Measurements from ENCODE around the gene GPR17.

GPR17 gene

DNA sequence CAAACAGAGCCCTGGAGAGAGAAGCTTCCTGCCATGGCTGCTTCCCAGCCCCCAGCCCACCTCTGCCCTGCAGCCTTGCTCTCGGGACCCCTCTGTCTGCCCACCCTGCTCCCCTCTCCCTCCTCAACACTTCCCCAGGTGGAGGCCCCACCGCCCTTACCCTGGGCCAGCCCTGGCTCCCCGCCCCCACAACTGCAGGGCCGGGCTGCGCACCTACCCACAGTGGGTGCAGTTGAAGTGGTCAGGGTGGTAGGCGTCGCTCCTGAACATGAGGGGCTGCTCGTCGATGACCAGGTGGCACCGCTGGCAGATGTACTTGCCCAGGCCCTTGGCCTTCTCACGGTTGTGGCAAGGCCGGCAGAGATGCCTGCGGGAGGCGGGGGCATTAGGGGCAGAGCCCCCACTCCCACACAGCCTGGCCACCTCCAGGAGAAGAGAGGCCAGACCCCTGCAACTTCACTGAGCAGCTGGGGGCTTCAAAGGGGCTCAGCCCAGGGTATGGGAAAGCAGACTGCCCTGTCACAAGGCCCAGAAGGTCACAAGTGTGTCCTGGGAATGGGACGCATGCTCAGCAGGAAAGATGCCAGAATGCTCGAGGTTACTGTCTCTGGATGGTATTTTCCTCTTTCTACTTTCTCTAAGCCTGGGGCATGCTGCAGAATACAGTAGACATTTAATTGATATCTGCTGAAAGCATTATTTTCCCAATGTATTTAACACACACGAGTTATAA, 3.1 kb upstream of the GPR17 start:
- Histone ChIP-seq H3K36me3 (ENCODE audit: control insufficient read depth, insufficient read depth, low read length) (peaks cover 7% of the 10 kb centered on the region), H3K9ac (ENCODE audit: low read length) (no peak overlapping the region), H3K27me3 (ENCODE audit: control insufficient read depth, insufficient read depth, low read length) (no peaks in the 10 kb centered on the region), H3K4me1 (ENCODE audit: control insufficient read depth, insufficient read depth, low read length) (peaks cover 17% of the 10 kb centered on the region), H3K27ac (ENCODE audit: low read depth, low read length) (peak overlapping the region; percentile 74), H3K4me3 (ENCODE audit: low read length) (no peak overlapping the region)

DNA sequence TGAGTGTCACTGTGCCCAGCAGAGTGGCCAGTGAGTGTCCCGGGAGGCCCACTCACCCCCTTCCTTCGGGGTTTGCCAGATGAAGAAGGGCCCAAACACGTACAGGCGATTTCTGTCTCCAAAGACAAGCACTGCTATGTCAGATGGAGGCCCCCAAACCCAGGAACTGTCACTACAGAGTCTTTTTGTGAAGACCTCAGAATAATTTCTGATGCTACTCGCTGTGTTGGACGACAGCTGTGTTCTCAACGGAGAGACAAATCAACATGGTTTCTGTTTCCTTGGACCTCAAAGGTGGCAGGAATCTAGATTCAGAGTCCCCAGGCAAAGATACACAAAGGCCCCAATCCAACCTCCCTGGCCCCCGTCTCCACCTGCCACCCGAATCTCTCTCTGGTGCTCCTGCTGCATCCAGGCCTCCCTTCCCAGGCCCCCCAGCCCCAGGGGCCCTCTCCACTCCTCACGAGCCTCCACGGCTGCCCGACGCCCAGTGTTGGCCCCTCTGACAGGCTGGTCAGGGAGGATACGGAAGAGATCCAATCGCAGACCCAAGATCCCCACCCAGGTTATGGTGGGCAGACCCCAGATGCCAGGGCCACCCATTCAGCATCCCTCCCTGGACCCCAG, 2.4 kb upstream of the GPR17 start:
- H3K4me1 ChIP-seq (ENCODE audit: control insufficient read depth, insufficient read depth, low read length): peaks cover 21% of the 10 kb centered on the region
- H3K27me3 ChIP-seq (ENCODE audit: control insufficient read depth, insufficient read depth, low read length): no peaks in the 10 kb centered on the region
- H3K36me3 ChIP-seq (ENCODE audit: control insufficient read depth, insufficient read depth, low read length): peaks cover 7% of the 10 kb centered on the region
- no peak overlapping the region for H3K9ac ChIP-seq (ENCODE audit: low read length)
- H3K27ac ChIP-seq (ENCODE audit: low read depth, low read length): peak overlapping the region; percentile 74
- H3K4me3 ChIP-seq (ENCODE audit: low read length): no peak overlapping the region

- Histone ChIP-seq H3K27me3 (ENCODE audit: control insufficient read depth, insufficient read depth, low read length) (no peaks in the 10 kb centered on the region), H3K27ac (ENCODE audit: low read depth, low read length) (peak overlapping the region; percentile 84), H3K4me1 (ENCODE audit: control insufficient read depth, insufficient read depth, low read length) (peaks cover 25% of the 10 kb centered on the region), H3K4me3 (ENCODE audit: low read length) (no peak overlapping the region), H3K36me3 (ENCODE audit: control insufficient read depth, insufficient read depth, low read length) (peaks cover 7% of the 10 kb centered on the region), H3K9ac (ENCODE audit: low read length) (no peak overlapping the region)
Measured at GRCh38 chr2:127644066-127645025, 1.6 kb upstream of the GPR17 start.

DNA sequence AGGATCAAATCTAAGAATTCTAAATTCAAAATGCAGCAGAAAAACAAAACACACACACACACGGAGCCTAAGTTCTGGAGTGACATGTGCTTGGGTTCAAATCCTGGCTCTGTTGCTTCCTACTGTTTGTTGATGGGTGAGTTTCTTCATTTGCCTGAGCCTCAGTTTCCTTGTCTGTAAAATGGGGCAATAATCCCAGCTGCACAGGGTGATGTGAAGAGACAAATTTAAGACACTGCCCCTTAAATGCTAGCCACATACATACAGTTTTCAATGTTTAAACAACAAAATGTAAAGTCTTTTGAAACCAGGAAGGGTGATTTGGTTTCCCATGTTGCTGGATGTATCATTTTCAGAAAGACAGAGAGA, 943 bp upstream of the GPR17 start:
- peaks cover 6% of the 10 kb centered on the region for H3K36me3 ChIP-seq (ENCODE audit: control insufficient read depth, insufficient read depth, low read length)
- H3K4me1 ChIP-seq (ENCODE audit: control insufficient read depth, insufficient read depth, low read length): peaks cover 32% of the 10 kb centered on the region
- H3K27ac ChIP-seq (ENCODE audit: low read depth, low read length): peak overlapping the region; percentile 84

DNA sequence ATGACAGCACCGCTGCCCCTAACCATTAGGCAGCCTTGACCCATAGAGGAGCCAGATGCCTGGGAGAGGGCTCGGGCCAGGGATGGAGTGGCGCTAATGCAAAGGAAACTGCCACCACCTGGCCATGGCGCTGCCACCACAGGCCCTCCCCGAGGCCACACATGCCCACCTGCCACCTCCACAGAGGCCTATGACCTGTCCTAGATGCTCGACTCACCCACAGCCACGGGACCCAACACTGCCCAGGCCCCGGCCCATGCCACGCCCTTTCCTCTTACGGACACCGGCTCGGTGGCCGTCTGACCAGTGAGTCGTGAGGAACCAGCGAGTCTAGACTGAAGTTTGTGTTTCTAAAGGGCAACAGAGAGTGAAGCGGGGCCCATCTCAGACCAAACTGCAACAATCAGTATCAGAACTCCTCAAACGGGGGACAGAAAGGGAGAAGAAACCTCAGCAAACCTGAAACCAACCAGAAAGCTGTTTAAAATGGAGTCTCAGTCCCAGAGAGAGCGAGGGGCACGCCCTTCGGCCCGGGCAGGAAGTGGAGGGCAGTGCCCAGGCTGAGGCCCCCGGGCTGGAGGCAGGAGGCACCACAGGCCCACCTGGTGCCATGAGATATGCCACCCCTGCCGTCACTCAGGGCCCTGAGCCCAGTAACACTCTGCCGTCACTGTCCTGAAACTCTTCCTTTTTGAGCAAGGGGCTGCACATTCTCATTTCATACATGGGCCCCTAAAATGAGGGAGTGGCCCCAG, 711 bp downstream of the GPR17 start:
- no peaks in the 10 kb centered on the region for H3K27me3 ChIP-seq (ENCODE audit: control insufficient read depth, insufficient read depth, low read length)
- peaks cover 7% of the 10 kb centered on the region for H3K36me3 ChIP-seq (ENCODE audit: control insufficient read depth, insufficient read depth, low read length)
- H3K27ac ChIP-seq (ENCODE audit: low read depth, low read length): peak overlapping the region; percentile 84
- no peak overlapping the region for H3K4me3 ChIP-seq (ENCODE audit: low read length)
- H3K4me1 ChIP-seq (ENCODE audit: control insufficient read depth, insufficient read depth, low read length): peaks cover 48% of the 10 kb centered on the region
- H3K9ac ChIP-seq (ENCODE audit: low read length): no peak overlapping the region

More for the DNA sequence above, 943 bp upstream of the GPR17 start:
- no peak overlapping the region for H3K9ac ChIP-seq (ENCODE audit: low read length)
- H3K4me3 ChIP-seq (ENCODE audit: low read length): no peak overlapping the region
- H3K27me3 ChIP-seq (ENCODE audit: control insufficient read depth, insufficient read depth, low read length): no peaks in the 10 kb centered on the region

- peaks cover 55% of the 10 kb centered on the region for H3K4me1 ChIP-seq (ENCODE audit: control insufficient read depth, insufficient read depth, low read length)
- H3K9ac ChIP-seq (ENCODE audit: low read length): no peak overlapping the region
- H3K27me3 ChIP-seq (ENCODE audit: control insufficient read depth, insufficient read depth, low read length): no peaks in the 10 kb centered on the region
- H3K27ac ChIP-seq (ENCODE audit: low read depth, low read length): peak overlapping the region; percentile 84
- H3K4me3 ChIP-seq (ENCODE audit: low read length): no peak overlapping the region
- H3K36me3 ChIP-seq (ENCODE audit: control insufficient read depth, insufficient read depth, low read length): peaks cover 6% of the 10 kb centered on the region
Measured at GRCh38 chr2:127647242-127648190, 1.6 kb downstream of the GPR17 start.

- H3K36me3 ChIP-seq (ENCODE audit: control insufficient read depth, insufficient read depth, low read length): peaks cover 4% of the 10 kb centered on the region
- no peak overlapping the region for H3K4me3 ChIP-seq (ENCODE audit: low read length)
- H3K27ac ChIP-seq (ENCODE audit: low read depth, low read length): peak overlapping the region; percentile 84
- H3K9ac ChIP-seq (ENCODE audit: low read length): no peak overlapping the region
- peaks cover 63% of the 10 kb centered on the region for H3K4me1 ChIP-seq (ENCODE audit: control insufficient read depth, insufficient read depth, low read length)
- no peaks in the 10 kb centered on the region for H3K27me3 ChIP-seq (ENCODE audit: control insufficient read depth, insufficient read depth, low read length)
Measured at GRCh38 chr2:127648321-127648720, 2.4 kb downstream of the GPR17 start.

DNA sequence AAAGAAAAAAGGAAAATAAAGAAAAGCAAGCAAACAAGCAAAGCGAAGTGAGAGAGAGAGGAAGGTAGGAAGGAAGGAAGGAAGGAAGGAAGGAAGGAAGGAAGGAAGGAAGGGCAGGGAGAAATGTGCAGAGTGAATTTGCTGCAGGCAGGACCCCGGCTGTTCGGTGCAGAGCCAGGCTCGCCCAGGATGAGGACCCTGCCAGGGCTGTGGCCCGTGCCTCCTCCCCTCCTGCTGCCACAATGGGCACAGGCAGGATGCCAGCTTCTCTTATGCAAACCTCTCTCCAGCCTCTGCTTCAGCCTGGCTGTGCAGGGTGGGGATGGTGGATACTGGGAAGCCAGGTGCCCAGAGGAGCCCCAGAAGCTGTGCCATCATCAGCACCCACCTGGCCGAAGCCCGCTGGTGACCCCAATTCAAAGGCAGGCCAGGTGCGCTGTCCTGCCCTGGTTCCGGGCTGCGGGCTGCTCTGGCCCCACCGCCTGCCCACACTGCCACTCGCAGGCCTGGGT, 3.2 kb downstream of the GPR17 start:
- no peaks in the 10 kb centered on the region for H3K27me3 ChIP-seq (ENCODE audit: control insufficient read depth, insufficient read depth, low read length)
- H3K36me3 ChIP-seq (ENCODE audit: control insufficient read depth, insufficient read depth, low read length): peaks cover 4% of the 10 kb centered on the region
- no peak overlapping the region for H3K4me3 ChIP-seq (ENCODE audit: low read length)
- peaks cover 69% of the 10 kb centered on the region for H3K4me1 ChIP-seq (ENCODE audit: control insufficient read depth, insufficient read depth, low read length)
- peak overlapping the region; percentile 99 for H3K27ac ChIP-seq (ENCODE audit: low read depth, low read length)
- no peak overlapping the region for H3K9ac ChIP-seq (ENCODE audit: low read length)

DNA sequence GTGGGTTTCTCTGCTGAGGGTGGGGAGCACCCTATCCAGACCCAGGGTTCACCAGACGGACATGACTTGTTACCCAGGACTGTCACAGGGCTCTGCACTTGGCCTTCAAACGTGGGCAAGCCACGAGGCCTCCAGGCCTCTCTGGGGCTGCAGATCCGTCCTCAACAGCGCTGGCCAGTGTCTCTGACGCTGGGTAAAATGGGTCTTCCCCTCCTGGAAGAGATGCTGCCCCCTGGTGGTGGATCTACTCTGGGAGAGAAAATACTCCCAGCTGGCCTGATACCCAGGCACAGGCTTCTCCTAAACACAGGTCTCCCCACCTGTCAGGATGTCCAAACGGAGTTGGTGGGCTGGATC, 3.7 kb downstream of the GPR17 start:
- Histone ChIP-seq H3K36me3 (ENCODE audit: control insufficient read depth, insufficient read depth, low read length) (peaks cover 6% of the 10 kb centered on the region), H3K4me1 (ENCODE audit: control insufficient read depth, insufficient read depth, low read length) (peaks cover 74% of the 10 kb centered on the region), H3K4me3 (ENCODE audit: low read length) (no peak overlapping the region), H3K27me3 (ENCODE audit: control insufficient read depth, insufficient read depth, low read length) (no peaks in the 10 kb centered on the region), H3K9ac (ENCODE audit: low read length) (no peak overlapping the region), H3K27ac (ENCODE audit: low read depth, low read length) (peak overlapping the region; percentile 99)

GRCh38 chr2:127650041-127650784, 4.3 kb downstream of the GPR17 start:
- peaks cover 80% of the 10 kb centered on the region for H3K4me1 ChIP-seq (ENCODE audit: control insufficient read depth, insufficient read depth, low read length)
- peak overlapping the region; percentile 99 for H3K27ac ChIP-seq (ENCODE audit: low read depth, low read length)
- H3K27me3 ChIP-seq (ENCODE audit: control insufficient read depth, insufficient read depth, low read length): no peaks in the 10 kb centered on the region
- peaks cover 6% of the 10 kb centered on the region for H3K36me3 ChIP-seq (ENCODE audit: control insufficient read depth, insufficient read depth, low read length)
- H3K4me3 ChIP-seq (ENCODE audit: low read length): no peak overlapping the region
- H3K9ac ChIP-seq (ENCODE audit: low read length): no peak overlapping the region

Measured in rectal smooth muscle tissue (tissue), 1 donor.